HuH-7.5 (cell line): ENCODE results near the gene OGFOD3.

Experiments used
- DNase-seq: peaks from one replicate; pipeline ENCODE4 v3.0.0; 2011; ENCODE audit warnings: low spot score

OGFOD3 gene

GRCh38 chr17:82446649-82447048 lies 28.3 kb upstream of the OGFOD3 start:
- DNase-seq, result no peak

- DNase-seq, result no peak
These were observed 27.7 kb upstream of the OGFOD3 start for GRCh38 chr17:82446124-82446523.

- DNase-seq, result no peak
These were observed 27.2 kb upstream of the OGFOD3 start for GRCh38 chr17:82445542-82445941.

GRCh38 chr17:82444941-82445521 lies 26.6 kb upstream of the OGFOD3 start:
- no peak for DNase-seq

GRCh38 chr17:82444284-82444893 lies 26.0 kb upstream of the OGFOD3 start:
- DNase-seq, result no peak

GRCh38 chr17:82443465-82444283 lies 25.3 kb upstream of the OGFOD3 start:
- no peak for DNase-seq

- no peak for DNase-seq
These were observed 24.5 kb upstream of the OGFOD3 start for GRCh38 chr17:82442643-82443464.

- no peak for DNase-seq
These were observed 23.5 kb upstream of the OGFOD3 start for GRCh38 chr17:82441691-82442487.

- DNase-seq, result no peak
These were observed 22.7 kb upstream of the OGFOD3 start for GRCh38 chr17:82440991-82441627.

- DNase-seq, result no peak
These were observed 22.1 kb upstream of the OGFOD3 start for GRCh38 chr17:82440469-82440981.

GRCh38 chr17:82439829-82440365 lies 21.5 kb upstream of the OGFOD3 start:
- no peak for DNase-seq

GRCh38 chr17:82439194-82439828 lies 20.9 kb upstream of the OGFOD3 start:
- no peak for DNase-seq

GRCh38 chr17:82438401-82439193 lies 20.2 kb upstream of the OGFOD3 start:
- no peak for DNase-seq

- no peak for DNase-seq
These were observed 18.9 kb upstream of the OGFOD3 start for GRCh38 chr17:82437325-82437668.

GRCh38 chr17:82436601-82437324 lies 18.4 kb upstream of the OGFOD3 start:
- DNase-seq, result no peak

- no peak for DNase-seq
These were observed 17.5 kb upstream of the OGFOD3 start for GRCh38 chr17:82435601-82436583.

GRCh38 chr17:82435103-82435502 lies 16.7 kb upstream of the OGFOD3 start:
- DNase-seq, result no peak

GRCh38 chr17:82434216-82434565 lies 15.8 kb upstream of the OGFOD3 start:
- no peak for DNase-seq
